ENCODE measurements around the gene KCNQ5. TPM values are rescaled to one million over a fixed set of nuclear protein-coding genes. Genes with fewer than 3 reads are reported as not detected.

KCNQ5 gene
- total RNA-seq, 1 experiment from 2014 or later: not detected

GRCh38 chr6:72931325-72931887, 309.5 kb downstream of the KCNQ5 start:
- BruUV-seq (replicated peaks): no TSS peak
- Histone ChIP-seq H3K79me2 (ENCODE audit: insufficient read depth, low read length) (no peaks in the 10 kb centered on the region), H3K4me2 (ENCODE audit: low read length) (no peak overlapping the region), H3K4me1 (ENCODE audit: control insufficient read depth in 1 of 2, insufficient read depth in 2 of 2, low read length in 2 of 2) (no peaks in the 10 kb centered on the region), H2AFZ (ENCODE audit: low read depth, low read length, poor library complexity, severe bottlenecking) (no peak overlapping the region), H4K20me1 (ENCODE audit: insufficient read depth) (no peaks in the 10 kb centered on the region), H3K36me3 (ENCODE audit: control insufficient read depth in 1 of 2, insufficient read depth in 2 of 2, low read length in 2 of 2) (no peaks in the 10 kb centered on the region), H3K27ac (ENCODE audit: low read depth, low read length) (no peak overlapping the region), H3K4me3 (replicated peaks in 1 of 2; ENCODE audit: low read depth in 1 of 2, low read length in 2 of 2) (no peak overlapping the region), H3K9ac (ENCODE audit: low read length) (no peak overlapping the region), H3K9me3 (ENCODE audit: control insufficient read depth in 1 of 2, insufficient read depth in 1 of 2, low read depth in 1 of 2, low read length in 2 of 2) (no peaks in the 10 kb centered on the region), H3K9me2 (ENCODE audit: insufficient read depth) (no peaks in the 10 kb centered on the region), H3K27me3 (ENCODE audit: insufficient read depth, low read length) (peaks cover 49% of the 10 kb centered on the region)
- POLR2A ChIA-PET: no interaction called here
- intact Hi-C loops (cut with micrococcal nuclease): no loop called here
- RAD21 ChIA-PET (ENCODE audit: low non-redundant PET in 1 of 2, low total read pairs in 2 of 2, uncharacterized antibody in 2 of 2, unreplicated experiment in 2 of 2): no interaction called here
- ATAC-seq (no peak), DNase-seq (ENCODE audit: low read depth, low spot score) (no peak)
- CTCF ChIA-PET: no interaction called here
- TF ChIP-seq FOSL1 (IDR thresholded peaks at IDR 0.05; ENCODE audit: low read depth) (no peak), SIN3A (IDR thresholded peaks at IDR 0.05; ENCODE audit: low read depth) (no peak), ZFX (IDR thresholded peaks at IDR 0.05) (no peak), TCF7L2 (IDR thresholded peaks at IDR 0.05; ENCODE audit: borderline replicate concordance, extremely low read depth, insufficient read depth, insufficient read length) (no peak)

DNA sequence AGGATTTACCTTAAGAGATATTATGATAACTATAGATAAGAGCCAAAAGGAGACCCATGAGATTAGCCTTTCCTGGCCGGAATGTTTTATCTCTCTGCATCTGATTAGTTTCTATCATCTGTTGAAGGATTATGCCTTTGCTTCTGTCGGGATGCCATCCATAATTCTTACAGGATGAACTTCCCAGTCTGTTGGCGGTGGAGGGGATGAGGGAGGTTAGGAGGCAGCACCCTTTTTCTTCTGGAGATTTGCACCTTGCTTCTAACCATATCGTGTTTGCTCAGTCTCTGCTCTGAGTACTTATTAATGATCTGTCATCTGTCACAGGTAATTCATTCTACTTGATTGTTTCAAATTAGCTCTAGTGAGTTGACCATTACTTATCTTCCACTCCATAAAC, 311.4 kb downstream of the KCNQ5 start:
- Histone ChIP-seq H3K9me3 (ENCODE audit: control insufficient read depth in 1 of 2, insufficient read depth in 1 of 2, low read depth in 1 of 2, low read length in 2 of 2) (no peaks in the 10 kb centered on the region), H3K36me3 (ENCODE audit: control insufficient read depth in 1 of 2, insufficient read depth in 2 of 2, low read length in 2 of 2) (no peaks in the 10 kb centered on the region), H3K27me3 (ENCODE audit: insufficient read depth, low read length) (peaks cover 35% of the 10 kb centered on the region), H3K79me2 (ENCODE audit: insufficient read depth, low read length) (no peaks in the 10 kb centered on the region), H3K27ac (ENCODE audit: low read depth, low read length) (no peak overlapping the region), H4K20me1 (ENCODE audit: insufficient read depth) (no peaks in the 10 kb centered on the region), H3K9ac (ENCODE audit: low read length) (no peak overlapping the region), H3K4me2 (ENCODE audit: low read length) (no peak overlapping the region), H3K4me1 (ENCODE audit: control insufficient read depth in 1 of 2, insufficient read depth in 2 of 2, low read length in 2 of 2) (no peaks in the 10 kb centered on the region), H3K4me3 (replicated peaks in 1 of 2; ENCODE audit: low read depth in 1 of 2, low read length in 2 of 2) (no peak overlapping the region), H3K9me2 (ENCODE audit: insufficient read depth) (no peaks in the 10 kb centered on the region), H2AFZ (ENCODE audit: low read depth, low read length, poor library complexity, severe bottlenecking) (no peak overlapping the region)
- DNase-seq (ENCODE audit: low read depth, low spot score) (no peak), ATAC-seq (no peak)
- POLR2A ChIA-PET: no interaction called here
- intact Hi-C loops (cut with micrococcal nuclease): no loop called here
- CTCF ChIA-PET: no interaction called here
- no TSS peak for BruUV-seq (replicated peaks)
- RAD21 ChIA-PET (ENCODE audit: low non-redundant PET in 1 of 2, low total read pairs in 2 of 2, uncharacterized antibody in 2 of 2, unreplicated experiment in 2 of 2): no interaction called here
- TF ChIP-seq POLR2A (IDR thresholded peaks at IDR 0.05; ENCODE audit: borderline replicate concordance, extremely low read depth, insufficient read depth, insufficient read length) (no peak), SIN3A (IDR thresholded peaks at IDR 0.05; ENCODE audit: low read depth) (no peak), TCF7L2 (IDR thresholded peaks at IDR 0.05; ENCODE audit: borderline replicate concordance, extremely low read depth, insufficient read depth, insufficient read length) (no peak), CTCF (IDR thresholded peaks at IDR 0.05 in 2 of 3, conservative IDR thresholded peaks at IDR 0.05 in 1 of 3; ENCODE audit: borderline replicate concordance in 1 of 3, insufficient read depth in 1 of 3, low read depth in 2 of 3, low read length in 2 of 3) (no peak), FOSL1 (IDR thresholded peaks at IDR 0.05; ENCODE audit: low read depth) (no peak), EGR1 (IDR thresholded peaks at IDR 0.05; ENCODE audit: low read depth) (no peak), REST (IDR thresholded peaks at IDR 0.05; ENCODE audit: low read depth) (no peak), CBX3 (IDR thresholded peaks at IDR 0.05; ENCODE audit: low read depth) (no peak), YY1 (IDR thresholded peaks at IDR 0.05; ENCODE audit: extremely low read depth, insufficient replicate concordance, low read depth, low read length) (no peak), SRF (IDR thresholded peaks at IDR 0.05; ENCODE audit: low read depth) (no peak), POLR2AphosphoS5 (IDR thresholded peaks at IDR 0.05; ENCODE audit: low read depth, low read length) (no peak), EZH2phosphoT487 (IDR thresholded peaks at IDR 0.05; ENCODE audit: borderline replicate concordance) (no peak), RAD21 (IDR thresholded peaks at IDR 0.05; ENCODE audit: low read depth) (no peak), EZH2 (IDR thresholded peaks at IDR 0.05) (no peak)
- TF ChIP-seq, protein P1, sequence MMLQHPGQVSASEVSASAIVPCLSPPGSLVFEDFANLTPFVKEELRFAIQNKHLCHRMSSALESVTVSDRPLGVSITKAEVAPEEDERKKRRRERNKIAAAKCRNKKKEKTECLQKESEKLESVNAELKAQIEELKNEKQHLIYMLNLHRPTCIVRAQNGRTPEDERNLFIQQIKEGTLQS (IDR thresholded peaks at IDR 0.05): no peak

Measured in HCT116 (cell line).